Measurements from ENCODE around the gene GNA15. TPM values are rescaled to one million over a fixed set of nuclear protein-coding genes. Genes with fewer than 3 reads are reported as not detected.

The GNA15 gene
- total RNA-seq, 2 experiments from 2014 or later = 7.5 to 7.8 TPM

- Mint-ChIP-seq H3K27me3 (peaks cover 5% of the 10 kb centered on the region), H3K36me3 (no peaks in the 10 kb centered on the region), H3K4me3 (no peak overlapping the region), H3K9me3 (no peaks in the 10 kb centered on the region), H3K4me1 (peaks cover 2% of the 10 kb centered on the region), H3K27ac (no peak overlapping the region)
- no peak for DNase-seq
These were observed 11.9 kb upstream of the GNA15 start for GRCh38 chr19:3123956-3124355.

- no peak overlapping the region for H3K4me3 Mint-ChIP-seq
- H3K27me3 Mint-ChIP-seq = peaks cover 5% of the 10 kb centered on the region
- DNase-seq = no peak
- no peak overlapping the region for H3K27ac Mint-ChIP-seq
- H3K9me3 Mint-ChIP-seq = no peaks in the 10 kb centered on the region
- H3K4me1 Mint-ChIP-seq = peaks cover 5% of the 10 kb centered on the region
- H3K36me3 Mint-ChIP-seq = no peaks in the 10 kb centered on the region
These were observed 11.2 kb upstream of the GNA15 start for GRCh38 chr19:3124630-3125029.

- H3K36me3 Mint-ChIP-seq = no peaks in the 10 kb centered on the region
- no peak overlapping the region for H3K27ac Mint-ChIP-seq
- H3K4me3 Mint-ChIP-seq = no peak overlapping the region
- no peaks in the 10 kb centered on the region for H3K9me3 Mint-ChIP-seq
- peaks cover 5% of the 10 kb centered on the region for H3K4me1 Mint-ChIP-seq
- H3K27me3 Mint-ChIP-seq = peaks cover 5% of the 10 kb centered on the region
- peak; percentile 58 for DNase-seq
These were observed 9.8 kb upstream of the GNA15 start for GRCh38 chr19:3125900-3126524.

- Mint-ChIP-seq H3K27ac (no peak overlapping the region), H3K4me3 (no peak overlapping the region)
These were observed 6.7 kb upstream of the GNA15 start for GRCh38 chr19:3129112-3129511.

GRCh38 chr19:3131168-3131567 lies 4.7 kb upstream of the GNA15 start:
- Mint-ChIP-seq H3K4me1 (peaks cover 21% of the 10 kb centered on the region), H3K9me3 (peaks cover 1% of the 10 kb centered on the region), H3K4me3 (no peak overlapping the region), H3K27me3 (peaks cover 10% of the 10 kb centered on the region), H3K27ac (no peak overlapping the region), H3K36me3 (peaks cover 5% of the 10 kb centered on the region)
- DNase-seq = no peak

More at GRCh38 chr19:3129112-3129511, 6.7 kb upstream of the GNA15 start:
- Mint-ChIP-seq H3K9me3 (peaks cover 1% of the 10 kb centered on the region), H3K27me3 (peaks cover 5% of the 10 kb centered on the region), H3K36me3 (peaks cover 5% of the 10 kb centered on the region), H3K4me1 (peaks cover 23% of the 10 kb centered on the region)
- no peak for DNase-seq

- H3K27me3 Mint-ChIP-seq = peaks cover 26% of the 10 kb centered on the region
- H3K4me3 Mint-ChIP-seq = peak overlapping the region; percentile 29
- H3K4me1 Mint-ChIP-seq = peaks cover 24% of the 10 kb centered on the region
- H3K36me3 Mint-ChIP-seq = peaks cover 5% of the 10 kb centered on the region
- H3K27ac Mint-ChIP-seq = peak overlapping the region; percentile 72
- DNase-seq = peak; percentile 80
- H3K9me3 Mint-ChIP-seq = peaks cover 1% of the 10 kb centered on the region
These were observed 2.7 kb upstream of the GNA15 start for GRCh38 chr19:3132971-3133792.

- Mint-ChIP-seq H3K4me3 (peak overlapping the region; percentile 29), H3K36me3 (peaks cover 5% of the 10 kb centered on the region), H3K27ac (peak overlapping the region; percentile 72), H3K4me1 (peaks cover 24% of the 10 kb centered on the region), H3K27me3 (peaks cover 26% of the 10 kb centered on the region), H3K9me3 (peaks cover 1% of the 10 kb centered on the region)
- DNase-seq = no peak
These were observed 2.1 kb upstream of the GNA15 start for GRCh38 chr19:3133793-3134116.

- Mint-ChIP-seq H3K27ac (no peak overlapping the region), H3K36me3 (peaks cover 9% of the 10 kb centered on the region), H3K4me3 (peak overlapping the region; percentile 59), H3K4me1 (peaks cover 26% of the 10 kb centered on the region), H3K27me3 (peaks cover 26% of the 10 kb centered on the region), H3K9me3 (peaks cover 6% of the 10 kb centered on the region)
- no peak for DNase-seq
These were observed 837 bp downstream of the GNA15 start for GRCh38 chr19:3136684-3137055.

- Mint-ChIP-seq H3K27ac (no peak overlapping the region), H3K4me3 (peak overlapping the region; percentile 59), H3K36me3 (peaks cover 9% of the 10 kb centered on the region), H3K4me1 (peaks cover 28% of the 10 kb centered on the region), H3K27me3 (peaks cover 26% of the 10 kb centered on the region), H3K9me3 (peaks cover 6% of the 10 kb centered on the region)
- no peak for DNase-seq
These were observed 1.3 kb downstream of the GNA15 start for GRCh38 chr19:3137119-3137518.

- Mint-ChIP-seq H3K9me3 (peaks cover 6% of the 10 kb centered on the region), H3K4me3 (no peak overlapping the region), H3K4me1 (peaks cover 24% of the 10 kb centered on the region), H3K27me3 (peaks cover 29% of the 10 kb centered on the region), H3K27ac (no peak overlapping the region), H3K36me3 (peaks cover 7% of the 10 kb centered on the region)
- no peak for DNase-seq
These were observed 2.4 kb downstream of the GNA15 start for GRCh38 chr19:3138268-3138667.

GRCh38 chr19:3140667-3141038 lies 4.8 kb downstream of the GNA15 start:
- no peak for DNase-seq
- H3K36me3 Mint-ChIP-seq = peaks cover 4% of the 10 kb centered on the region

GRCh38 chr19:3142292-3142670 lies 6.4 kb downstream of the GNA15 start:
- H3K4me1 Mint-ChIP-seq = peaks cover 14% of the 10 kb centered on the region
- peaks cover 4% of the 10 kb centered on the region for H3K9me3 Mint-ChIP-seq
- DNase-seq = peak; percentile 46
- H3K36me3 Mint-ChIP-seq = peaks cover 4% of the 10 kb centered on the region
- H3K27me3 Mint-ChIP-seq = peaks cover 7% of the 10 kb centered on the region
- peak overlapping the region; percentile 32 for H3K27ac Mint-ChIP-seq
- H3K4me3 Mint-ChIP-seq = no peak overlapping the region

More at GRCh38 chr19:3140667-3141038, 4.8 kb downstream of the GNA15 start:
- Mint-ChIP-seq H3K4me3 (no peak overlapping the region), H3K27ac (no peak overlapping the region), H3K27me3 (peaks cover 18% of the 10 kb centered on the region), H3K4me1 (peaks cover 17% of the 10 kb centered on the region), H3K9me3 (peaks cover 4% of the 10 kb centered on the region)

GRCh38 chr19:3142781-3143337 lies 7.0 kb downstream of the GNA15 start:
- no peak overlapping the region for H3K27ac Mint-ChIP-seq
- H3K36me3 Mint-ChIP-seq = peaks cover 4% of the 10 kb centered on the region
- DNase-seq = no peak
- peaks cover 14% of the 10 kb centered on the region for H3K4me1 Mint-ChIP-seq
- H3K9me3 Mint-ChIP-seq = peaks cover 4% of the 10 kb centered on the region
- no peak overlapping the region for H3K4me3 Mint-ChIP-seq
- peaks cover 2% of the 10 kb centered on the region for H3K27me3 Mint-ChIP-seq

- no peak overlapping the region for H3K4me3 Mint-ChIP-seq
- DNase-seq = no peak
- H3K36me3 Mint-ChIP-seq = no peaks in the 10 kb centered on the region
- peaks cover 7% of the 10 kb centered on the region for H3K4me1 Mint-ChIP-seq
- peaks cover 2% of the 10 kb centered on the region for H3K27me3 Mint-ChIP-seq
- H3K9me3 Mint-ChIP-seq = no peaks in the 10 kb centered on the region
- H3K27ac Mint-ChIP-seq = no peak overlapping the region
These were observed 10.3 kb downstream of the GNA15 start for GRCh38 chr19:3145909-3146676.

- Mint-ChIP-seq H3K27ac (no peak overlapping the region), H3K27me3 (peaks cover 2% of the 10 kb centered on the region), H3K4me3 (no peak overlapping the region), H3K4me1 (peaks cover 7% of the 10 kb centered on the region), H3K9me3 (no peaks in the 10 kb centered on the region), H3K36me3 (no peaks in the 10 kb centered on the region)
- DNase-seq = peak; percentile 65
These were observed 10.9 kb downstream of the GNA15 start for GRCh38 chr19:3146677-3147100.

All from activated naive CD8-positive, alpha-beta T cell treated with anti-CD3 and anti-CD28 coated beads for 36 hours (primary cell).